T-helper 2 cell treated with Interferon-gamma antibody and Interleukin-4, amounts not matched to agents 5 μg/mL and 100 μg/mL, for 36 hours (primary cell): ENCODE measurements around the gene FXYD1.
A peak's percentile ranks its signal among the peaks of the same experiment; 100 is the strongest.

Experiments
- DNase-seq: peaks from one replicate; pipeline ENCODE4 v3.0.0; 2021; ENCODE audit warnings: low spot score
- H3K27ac Mint-ChIP-seq: one replicate; pipeline ENCODE4 v1.8.0; 2021; ENCODE audit warnings: mild to moderate bottlenecking, mixed read lengths
- H3K27me3 Mint-ChIP-seq: one replicate; pipeline ENCODE4 v1.8.0; 2021; ENCODE audit warnings: low read depth, mixed read lengths
- H3K36me3 Mint-ChIP-seq: one replicate; pipeline ENCODE4 v1.8.0; 2021; ENCODE audit warnings: low read depth, mixed read lengths
- H3K4me1 Mint-ChIP-seq: one replicate; pipeline ENCODE4 v1.8.0; 2021; ENCODE audit warnings: low read depth, mixed read lengths
- H3K4me3 Mint-ChIP-seq: one replicate; pipeline ENCODE4 v1.8.0; 2022; ENCODE audit warnings: mild to moderate bottlenecking, moderate library complexity, mixed read lengths
- H3K9me3 Mint-ChIP-seq: one replicate; pipeline ENCODE4 v1.8.0; 2021; ENCODE audit warnings: mixed read lengths

Gene FXYD1

DNA sequence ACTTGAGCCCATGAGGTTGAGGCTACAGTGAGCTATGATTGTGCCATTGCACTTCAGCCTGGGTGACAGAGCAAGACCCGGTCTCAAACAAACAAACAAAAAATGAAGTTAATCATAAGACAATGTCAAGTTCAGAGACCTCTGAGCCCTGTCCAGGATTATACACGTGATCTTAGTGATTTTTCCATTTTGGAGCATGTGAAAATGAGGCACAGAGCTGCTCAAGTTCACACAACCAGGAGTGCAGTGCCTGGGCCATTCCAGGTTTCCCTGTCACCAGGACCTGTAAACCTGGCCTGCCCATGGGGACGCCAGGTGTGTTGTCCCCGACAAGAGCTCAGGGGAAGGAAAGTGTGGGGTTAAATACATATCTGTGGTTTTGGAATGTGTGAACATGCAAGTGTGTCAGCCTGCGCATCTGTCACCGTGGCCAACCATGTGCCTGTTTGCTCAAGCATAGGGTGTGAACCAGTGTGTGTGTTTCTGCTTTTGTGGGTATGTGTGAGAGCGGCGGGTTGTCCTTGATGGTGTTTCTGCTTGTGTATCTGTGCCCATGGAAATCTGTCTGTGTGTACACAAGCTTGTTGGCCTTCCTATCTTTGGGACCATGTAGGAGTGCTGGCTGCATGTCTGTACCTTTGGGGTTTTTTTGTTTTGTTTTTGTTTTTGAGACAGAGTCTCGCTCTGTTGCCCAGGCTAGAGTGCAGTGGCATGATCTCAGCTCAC is 1.5 kb upstream of the FXYD1 start:
- Mint-ChIP-seq H3K27me3 (peaks cover 11% of the 10 kb centered on the region), H3K4me1 (peaks cover 15% of the 10 kb centered on the region), H3K27ac (no peak overlapping the region), H3K9me3 (no peaks in the 10 kb centered on the region), H3K4me3 (no peak overlapping the region), H3K36me3 (no peaks in the 10 kb centered on the region)
- no peak for DNase-seq

DNA sequence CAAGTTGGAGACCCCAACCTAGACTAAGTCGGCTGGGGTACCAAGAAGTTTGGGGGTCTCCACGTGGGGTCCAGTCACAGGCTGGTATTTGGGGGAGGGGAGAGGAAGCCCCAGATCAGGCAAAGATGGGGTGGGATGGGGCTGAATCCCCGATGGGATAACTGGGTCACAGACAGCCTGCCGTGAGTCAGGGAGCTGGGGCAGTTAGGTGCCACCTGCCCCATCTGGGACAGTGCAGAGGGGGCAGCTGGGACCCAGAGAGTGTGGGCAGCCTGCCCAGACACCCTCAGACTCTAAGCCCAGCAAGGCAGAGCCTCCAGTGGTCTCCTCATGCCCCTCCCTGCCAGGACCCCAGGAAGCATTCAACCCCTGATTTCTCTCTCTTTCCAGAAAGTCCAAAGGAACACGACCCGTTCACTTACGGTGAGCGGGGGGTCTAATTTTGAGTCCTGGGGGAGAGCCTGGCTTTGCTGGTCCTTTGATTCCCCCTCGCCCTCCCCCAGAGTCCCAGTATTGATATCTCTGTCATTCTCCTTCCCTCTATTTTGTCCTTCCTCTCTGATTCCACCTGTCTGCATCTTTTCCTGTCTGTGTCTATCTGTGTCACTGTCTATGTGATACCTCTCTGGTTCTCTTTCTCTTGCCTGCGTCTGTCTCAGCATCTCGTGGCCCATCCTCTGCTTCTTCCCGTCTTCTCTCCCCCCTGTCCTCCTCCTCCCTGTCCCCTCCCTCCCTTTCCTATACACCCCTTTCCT is 1.8 kb downstream of the FXYD1 start:
- no peaks in the 10 kb centered on the region for H3K36me3 Mint-ChIP-seq
- no peak overlapping the region for H3K27ac Mint-ChIP-seq
- peaks cover 30% of the 10 kb centered on the region for H3K27me3 Mint-ChIP-seq
- peak overlapping the region; percentile 46 for H3K4me3 Mint-ChIP-seq
- no peaks in the 10 kb centered on the region for H3K9me3 Mint-ChIP-seq
- peaks cover 22% of the 10 kb centered on the region for H3K4me1 Mint-ChIP-seq
- no peak for DNase-seq

DNA sequence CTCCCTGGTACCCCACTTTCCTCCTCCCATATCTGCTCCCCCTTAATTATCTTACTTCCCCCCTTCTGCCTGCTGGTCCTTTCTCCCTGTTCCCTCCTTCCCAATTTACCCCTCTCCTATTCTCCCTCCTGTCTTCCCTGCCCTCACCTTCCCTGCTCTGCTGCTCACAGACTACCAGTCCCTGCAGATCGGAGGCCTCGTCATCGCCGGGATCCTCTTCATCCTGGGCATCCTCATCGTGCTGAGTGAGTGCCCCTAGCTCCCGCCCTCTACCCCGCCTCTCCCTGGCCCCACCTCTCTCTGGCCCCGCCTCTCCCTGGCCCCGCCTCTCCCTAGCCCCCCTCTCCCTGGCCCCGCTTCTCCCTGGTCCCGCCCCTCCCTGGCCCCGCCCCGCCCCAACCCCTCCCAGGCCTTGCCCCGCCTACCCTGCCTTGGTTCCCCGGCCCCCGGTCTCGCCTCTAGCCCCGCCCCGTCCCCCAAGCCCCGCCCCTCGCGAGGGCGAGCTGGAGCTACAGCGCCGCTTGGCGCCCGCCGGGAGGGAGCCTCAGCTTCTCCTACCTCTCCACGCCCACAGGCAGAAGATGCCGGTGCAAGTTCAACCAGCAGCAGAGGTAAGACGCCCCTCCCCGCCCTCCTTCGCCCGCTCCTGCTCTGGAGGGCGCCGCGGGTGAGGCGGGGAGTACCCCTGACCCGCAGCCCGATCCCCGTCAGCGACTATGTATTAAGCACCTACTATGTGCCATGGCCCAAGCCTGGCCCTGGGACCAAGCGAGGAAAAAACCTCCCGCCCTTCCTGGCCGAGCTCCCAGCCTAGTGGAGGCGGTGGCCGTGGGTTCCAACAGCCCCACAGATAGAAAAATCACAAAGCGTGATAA is 2.6 kb downstream of the FXYD1 start:
- Mint-ChIP-seq H3K4me3 (peak overlapping the region; percentile 71), H3K4me1 (peaks cover 18% of the 10 kb centered on the region), H3K27me3 (peaks cover 31% of the 10 kb centered on the region), H3K9me3 (no peaks in the 10 kb centered on the region), H3K27ac (peak overlapping the region; percentile 78), H3K36me3 (no peaks in the 10 kb centered on the region)
- DNase-seq = peak; percentile 90

DNA sequence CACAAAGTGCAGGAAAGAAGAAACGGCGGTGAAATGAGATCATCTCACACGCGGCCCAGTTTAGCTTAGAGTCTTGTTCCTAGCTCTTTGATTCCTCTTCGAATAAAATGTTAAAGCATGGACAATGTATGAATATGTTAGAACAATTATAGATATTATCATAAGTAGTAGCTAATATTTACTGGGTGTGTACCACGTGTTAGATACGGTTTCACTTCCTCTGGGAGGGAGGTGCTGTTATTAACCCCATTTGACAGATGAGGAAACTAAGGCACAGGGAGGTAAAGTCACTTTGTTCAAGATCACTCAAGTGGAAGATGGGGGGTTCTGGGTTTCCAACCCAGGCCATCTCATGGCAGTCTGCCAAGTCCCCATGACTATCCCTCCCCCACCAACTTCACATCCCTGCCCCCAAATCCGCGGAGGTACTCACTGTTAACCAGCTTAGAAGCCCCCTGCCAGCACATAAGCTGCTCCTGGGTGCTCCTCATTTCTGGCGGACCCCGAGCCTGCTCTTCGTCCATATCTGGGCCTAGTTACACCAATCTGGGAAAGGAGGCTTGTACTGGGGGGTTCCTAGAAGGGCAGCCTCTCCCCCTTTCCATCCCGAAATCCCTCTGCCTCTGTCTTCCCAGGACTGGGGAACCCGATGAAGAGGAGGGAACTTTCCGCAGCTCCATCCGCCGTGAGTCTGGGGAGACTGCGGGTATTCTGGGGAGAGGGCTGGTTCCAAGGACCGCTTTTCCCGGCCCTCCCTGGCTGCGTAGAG is 3.4 kb downstream of the FXYD1 start:
- Mint-ChIP-seq H3K4me1 (peaks cover 21% of the 10 kb centered on the region), H3K27ac (no peak overlapping the region), H3K36me3 (no peaks in the 10 kb centered on the region), H3K9me3 (no peaks in the 10 kb centered on the region), H3K27me3 (peaks cover 35% of the 10 kb centered on the region), H3K4me3 (peak overlapping the region; percentile 71)
- no peak for DNase-seq

DNA sequence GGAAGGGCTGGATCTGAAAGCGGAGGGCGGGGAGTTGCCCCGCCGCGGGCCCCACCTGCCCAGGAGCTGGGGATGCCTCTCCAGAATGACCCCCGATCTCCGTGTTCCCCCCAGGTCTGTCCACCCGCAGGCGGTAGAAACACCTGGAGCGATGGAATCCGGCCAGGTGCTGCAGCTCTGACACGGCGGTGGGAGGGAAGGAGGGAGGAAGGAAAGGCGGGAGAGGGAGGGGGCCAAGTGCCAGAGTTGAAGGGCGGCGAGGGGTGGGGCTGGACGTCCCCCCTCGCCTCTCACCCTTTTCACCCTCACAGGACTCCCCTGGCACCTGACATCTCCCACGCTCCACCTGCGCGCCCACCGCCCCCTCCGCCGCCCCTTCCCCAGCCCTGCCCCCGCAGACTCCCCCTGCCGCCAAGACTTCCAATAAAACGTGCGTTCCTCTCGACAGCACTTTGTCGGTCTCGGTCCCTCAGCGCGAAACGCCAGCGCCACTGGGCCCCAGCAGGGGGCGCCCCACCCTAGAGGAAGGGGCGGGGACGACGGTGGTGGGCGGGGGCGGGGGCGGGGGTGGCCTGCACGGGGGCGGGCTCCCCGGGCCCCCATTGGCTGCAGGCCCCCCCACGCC is 4.1 kb downstream of the FXYD1 start:
- peaks cover 21% of the 10 kb centered on the region for H3K4me1 Mint-ChIP-seq

DNA sequence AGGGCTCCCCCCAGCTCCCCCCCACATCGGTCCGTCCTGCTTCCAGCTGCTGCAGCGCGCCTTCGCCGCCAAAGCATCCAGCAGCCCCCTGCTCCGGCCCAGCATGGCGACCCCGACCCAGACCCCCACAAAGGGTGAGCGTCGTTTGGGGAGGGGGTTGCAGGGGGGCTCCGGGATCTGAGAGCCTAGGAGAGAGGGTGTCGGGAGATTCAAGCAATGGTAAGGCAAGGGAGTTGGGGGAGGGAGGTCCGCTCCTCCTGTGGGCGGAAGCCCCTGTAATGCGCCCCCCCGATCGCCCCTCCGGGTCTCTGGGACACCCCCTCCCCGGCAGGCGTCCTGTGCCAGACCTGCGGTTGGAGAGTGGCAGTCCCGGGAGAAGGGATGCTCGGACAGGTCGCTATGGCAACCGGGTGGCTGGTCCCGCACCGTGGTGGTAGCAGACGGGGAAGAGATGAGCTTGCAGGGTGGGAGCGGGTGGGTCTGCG is 4.6 kb downstream of the FXYD1 start, which contains the start of gene FXYD7:
TSS of gene FXYD7 (plus strand) at position 25 of the 485 bp plus-strand sequence. CDS start at position 104, 79 bp downstream.
- Mint-ChIP-seq H3K9me3 (no peaks in the 10 kb centered on the region), H3K4me1 (peaks cover 21% of the 10 kb centered on the region), H3K27me3 (peaks cover 35% of the 10 kb centered on the region), H3K4me3 (peak within 1 kb of the TSS; percentile 71), H3K36me3 (no peaks in the 10 kb centered on the region), H3K27ac (no peak within 1 kb of the TSS)
- no peak for DNase-seq

More for the DNA sequence above, 4.1 kb downstream of the FXYD1 start:
- H3K27ac Mint-ChIP-seq = no peak overlapping the region
- DNase-seq = peak; percentile 44
- H3K9me3 Mint-ChIP-seq = no peaks in the 10 kb centered on the region
- H3K4me3 Mint-ChIP-seq = peak overlapping the region; percentile 61
- no peaks in the 10 kb centered on the region for H3K36me3 Mint-ChIP-seq
- H3K27me3 Mint-ChIP-seq = peaks cover 35% of the 10 kb centered on the region

DNA sequence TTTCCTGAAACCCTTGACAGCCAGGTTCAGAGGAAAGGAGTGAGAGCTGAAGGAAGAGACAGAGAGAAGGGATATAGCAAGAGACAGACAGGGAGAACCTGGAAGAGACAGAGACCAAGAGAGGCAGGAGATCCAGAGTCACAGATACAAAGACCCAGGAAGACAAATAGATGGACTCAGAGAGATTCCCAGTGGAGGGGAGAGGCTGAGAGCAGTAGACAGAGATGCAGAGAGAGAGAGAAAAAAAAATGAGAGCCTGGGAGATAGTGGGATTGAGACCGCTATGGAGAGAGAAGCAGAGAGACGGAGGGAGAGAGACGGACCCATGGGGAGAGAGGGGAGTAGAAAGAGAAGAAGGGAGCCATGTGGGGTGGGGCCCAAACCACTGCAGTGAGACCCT is 5.2 kb downstream of the FXYD1 start:
- no peak for DNase-seq
- Mint-ChIP-seq H3K4me3 (no peak overlapping the region), H3K4me1 (peaks cover 21% of the 10 kb centered on the region), H3K36me3 (no peaks in the 10 kb centered on the region), H3K27ac (no peak overlapping the region), H3K9me3 (no peaks in the 10 kb centered on the region), H3K27me3 (peaks cover 35% of the 10 kb centered on the region)

DNA sequence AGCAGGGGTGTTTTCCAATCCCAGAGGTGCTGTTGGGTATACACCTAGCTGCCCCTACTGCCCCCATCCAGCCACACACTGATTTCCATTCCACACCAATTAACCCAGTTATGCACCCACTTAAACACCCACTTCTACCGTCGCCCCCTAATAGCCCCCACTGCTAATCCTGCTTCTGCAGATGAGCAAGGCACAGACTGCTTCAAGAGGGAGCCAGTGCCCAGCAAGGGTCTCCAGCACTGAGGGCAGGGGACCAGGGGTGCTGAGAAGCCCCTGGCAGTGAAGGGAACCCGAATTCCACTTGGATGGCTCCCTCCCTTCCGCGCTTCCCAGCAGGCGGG is 5.6 kb downstream of the FXYD1 start:
- no peak for DNase-seq
- Mint-ChIP-seq H3K27ac (no peak overlapping the region), H3K27me3 (peaks cover 35% of the 10 kb centered on the region), H3K4me3 (no peak overlapping the region), H3K36me3 (no peaks in the 10 kb centered on the region), H3K4me1 (peaks cover 21% of the 10 kb centered on the region), H3K9me3 (no peaks in the 10 kb centered on the region)

DNA sequence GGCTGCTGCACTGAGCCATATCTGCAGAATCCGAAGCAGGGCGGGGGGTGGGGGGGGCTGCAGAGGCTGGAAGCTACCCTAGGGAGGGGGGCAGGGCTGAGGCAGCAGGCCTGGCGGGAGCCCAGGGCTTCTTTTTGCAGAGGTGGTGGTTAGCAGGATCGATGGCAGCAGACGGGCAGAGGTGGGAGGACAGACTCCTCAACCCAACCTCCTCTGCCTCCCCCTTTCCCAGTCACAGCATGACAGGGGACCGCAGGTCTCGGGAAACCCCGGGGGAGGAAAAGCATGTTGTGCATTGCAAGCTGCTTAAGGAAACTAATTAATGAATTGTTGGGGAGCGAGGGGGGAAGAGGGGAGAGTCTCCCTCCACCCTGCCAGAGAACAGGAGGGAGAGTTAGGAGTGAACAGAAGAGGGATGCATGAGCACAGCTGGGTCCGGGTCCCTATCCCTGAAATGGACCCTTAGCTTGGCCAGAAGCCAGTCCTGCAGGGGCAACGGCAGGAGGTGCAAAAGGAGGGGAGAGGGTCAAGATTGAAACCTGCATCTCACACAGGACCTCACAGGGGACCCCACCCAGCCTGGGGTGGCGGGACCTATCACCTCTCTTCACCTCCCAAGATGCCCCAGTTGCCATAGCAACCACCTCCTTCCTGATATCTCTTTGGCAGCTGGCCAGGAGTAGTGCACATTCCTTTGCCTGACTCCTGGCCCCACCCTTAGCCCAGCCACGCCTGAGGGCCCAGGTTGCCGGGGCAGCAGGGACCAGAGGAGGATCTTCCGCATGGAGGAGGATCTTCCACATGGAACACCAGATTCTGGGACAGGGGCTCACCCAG is 6.2 kb downstream of the FXYD1 start:
- H3K4me1 Mint-ChIP-seq = peaks cover 21% of the 10 kb centered on the region
- no peak overlapping the region for H3K4me3 Mint-ChIP-seq
- H3K27ac Mint-ChIP-seq = no peak overlapping the region

DNA sequence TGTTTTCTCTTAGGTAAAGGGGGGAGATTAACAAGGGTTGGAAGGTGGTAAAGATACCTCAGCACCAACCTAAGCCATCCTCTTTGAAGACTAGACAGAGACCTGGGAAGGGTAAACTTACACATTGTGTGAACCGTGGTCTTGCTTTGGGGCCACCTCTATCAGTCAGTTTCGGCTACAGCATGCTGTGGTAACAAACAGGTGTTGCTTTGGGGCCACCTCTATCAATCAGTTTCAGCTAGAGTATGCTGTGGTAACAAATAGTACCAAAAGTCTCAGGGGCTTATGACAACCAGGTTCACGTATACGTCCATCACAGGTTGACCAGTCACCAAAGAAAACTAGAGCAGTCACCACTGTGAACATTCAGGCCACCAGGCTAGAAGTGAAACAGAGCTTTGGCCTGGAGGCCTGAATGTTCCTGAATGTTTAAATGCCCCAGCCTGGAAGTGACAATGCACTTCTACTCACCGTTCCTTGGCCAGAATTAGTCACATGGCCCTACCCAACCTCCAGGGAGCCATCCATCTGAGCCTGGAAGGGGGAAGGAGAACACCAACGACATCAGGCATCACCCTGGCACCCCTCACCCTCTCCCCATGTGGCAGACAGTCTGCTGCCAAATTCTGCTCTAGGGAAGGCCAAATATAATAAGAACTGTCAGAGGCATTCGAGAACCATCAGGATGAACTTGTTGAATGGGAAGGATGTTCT is 8.3 kb downstream of the FXYD1 start:
- Mint-ChIP-seq H3K27ac (no peak overlapping the region), H3K36me3 (no peaks in the 10 kb centered on the region), H3K9me3 (no peaks in the 10 kb centered on the region), H3K27me3 (peaks cover 27% of the 10 kb centered on the region), H3K4me1 (peaks cover 14% of the 10 kb centered on the region), H3K4me3 (no peak overlapping the region)
- DNase-seq = no peak

More for the DNA sequence above, 6.2 kb downstream of the FXYD1 start:
- Mint-ChIP-seq H3K9me3 (no peaks in the 10 kb centered on the region), H3K36me3 (no peaks in the 10 kb centered on the region), H3K27me3 (peaks cover 35% of the 10 kb centered on the region)
- DNase-seq = no peak

DNA sequence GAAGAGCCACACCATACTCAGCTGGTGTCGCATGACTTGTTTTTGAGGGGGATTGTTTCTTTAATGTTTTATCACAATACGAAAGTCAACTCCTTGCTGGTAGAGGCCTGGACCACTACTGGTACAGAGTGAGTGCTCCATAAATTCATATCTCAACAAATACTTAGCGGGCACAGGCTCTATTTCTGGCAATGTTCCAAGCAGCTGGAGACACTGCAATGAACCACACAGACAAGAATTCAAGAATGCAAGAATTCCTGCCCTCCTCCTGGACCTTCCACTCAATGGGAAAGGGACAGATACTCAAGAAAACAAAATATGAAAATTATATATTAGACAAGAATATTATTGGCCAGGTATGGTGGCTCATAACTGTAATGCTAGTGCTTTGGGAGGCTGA is 10.8 kb downstream of the FXYD1 start:
- peaks cover 4% of the 10 kb centered on the region for H3K36me3 Mint-ChIP-seq
- peaks cover 21% of the 10 kb centered on the region for H3K27me3 Mint-ChIP-seq
- H3K4me3 Mint-ChIP-seq = no peak overlapping the region

DNA sequence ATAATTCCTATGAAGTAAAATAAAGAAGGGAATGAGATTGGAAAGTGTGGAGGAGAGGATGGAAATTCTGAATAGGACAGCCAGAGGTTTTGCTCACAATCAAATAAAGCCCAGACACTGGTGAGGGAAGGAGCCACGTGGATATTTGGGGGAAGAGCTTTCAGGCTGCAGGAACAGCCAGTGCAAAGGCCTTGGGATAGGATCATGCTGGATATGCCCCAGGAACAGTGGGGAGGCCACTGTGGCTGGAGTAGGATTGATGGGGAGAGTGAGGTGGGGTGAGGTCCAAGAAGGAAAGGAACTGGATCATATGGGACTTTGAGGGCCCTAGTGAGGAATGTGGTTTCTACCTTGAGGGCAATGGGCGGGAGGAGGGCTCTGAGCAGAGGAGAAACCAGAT is 11.8 kb downstream of the FXYD1 start:
- Mint-ChIP-seq H3K36me3 (peaks cover 11% of the 10 kb centered on the region), H3K9me3 (no peaks in the 10 kb centered on the region), H3K4me1 (peaks cover 22% of the 10 kb centered on the region), H3K27ac (no peak overlapping the region), H3K27me3 (peaks cover 12% of the 10 kb centered on the region), H3K4me3 (no peak overlapping the region)
- DNase-seq = no peak

More for the DNA sequence above, 10.8 kb downstream of the FXYD1 start:
- no peak for DNase-seq
- H3K4me1 Mint-ChIP-seq = peaks cover 19% of the 10 kb centered on the region
- no peak overlapping the region for H3K27ac Mint-ChIP-seq
- H3K9me3 Mint-ChIP-seq = no peaks in the 10 kb centered on the region
